ENCODE data around the gene TRPM2. TPM values are rescaled to one million over a fixed set of nuclear protein-coding genes. Genes with fewer than 3 reads are reported as not detected.

Gene TRPM2
- total RNA-seq, 1 experiment from 2014 or later = not detected

DNA sequence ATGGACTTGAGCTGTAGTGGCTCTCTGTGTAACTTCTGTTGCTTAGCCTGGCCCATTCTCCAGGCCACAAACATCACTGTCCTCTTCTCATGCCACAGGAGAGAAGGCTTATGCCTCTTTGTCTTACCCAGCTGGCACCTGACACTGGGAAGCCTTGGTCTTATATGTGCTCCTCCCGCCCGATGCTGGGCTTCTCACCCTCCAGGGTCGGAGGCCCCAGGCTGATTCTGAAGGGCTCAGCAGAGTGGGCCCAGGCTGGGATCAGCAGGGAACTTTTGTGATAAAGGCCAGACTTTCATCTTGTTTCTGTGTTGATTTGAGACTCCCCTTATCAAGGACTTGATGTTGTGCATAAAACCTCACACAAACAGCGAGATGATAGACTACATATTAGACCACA lies 29.8 kb downstream of the TRPM2 start:
- ChIA-PET CTCF (no interaction called here), POLR2A (ENCODE audit: unreplicated experiment) (no interaction called here)
- peaks cover 38% of the 10 kb centered on the region for H3K27me3 ChIP-seq (ENCODE audit: insufficient read depth, low read depth)
- H4K20me1 ChIP-seq (ENCODE audit: insufficient read depth) = no peaks in the 10 kb centered on the region
- H3K9me3 ChIP-seq (ENCODE audit: insufficient read depth, low read depth) = no peaks in the 10 kb centered on the region
- H3F3A ChIP-seq (ENCODE audit: insufficient read depth, low read depth) = no peaks in the 10 kb centered on the region
- intact Hi-C loops (cut with micrococcal nuclease; ENCODE audit: unreplicated experiment) = no loop called here
- no peaks in the 10 kb centered on the region for H3K4me1 ChIP-seq (replicated peaks; ENCODE audit: insufficient read depth)
- DNase-seq = no peak
- no peak overlapping the region for H3K4me2 ChIP-seq
- no peak overlapping the region for H2AFZ ChIP-seq
- no peaks in the 10 kb centered on the region for H3K79me2 ChIP-seq (ENCODE audit: low read depth)
- TF ChIP-seq, protein P1, sequence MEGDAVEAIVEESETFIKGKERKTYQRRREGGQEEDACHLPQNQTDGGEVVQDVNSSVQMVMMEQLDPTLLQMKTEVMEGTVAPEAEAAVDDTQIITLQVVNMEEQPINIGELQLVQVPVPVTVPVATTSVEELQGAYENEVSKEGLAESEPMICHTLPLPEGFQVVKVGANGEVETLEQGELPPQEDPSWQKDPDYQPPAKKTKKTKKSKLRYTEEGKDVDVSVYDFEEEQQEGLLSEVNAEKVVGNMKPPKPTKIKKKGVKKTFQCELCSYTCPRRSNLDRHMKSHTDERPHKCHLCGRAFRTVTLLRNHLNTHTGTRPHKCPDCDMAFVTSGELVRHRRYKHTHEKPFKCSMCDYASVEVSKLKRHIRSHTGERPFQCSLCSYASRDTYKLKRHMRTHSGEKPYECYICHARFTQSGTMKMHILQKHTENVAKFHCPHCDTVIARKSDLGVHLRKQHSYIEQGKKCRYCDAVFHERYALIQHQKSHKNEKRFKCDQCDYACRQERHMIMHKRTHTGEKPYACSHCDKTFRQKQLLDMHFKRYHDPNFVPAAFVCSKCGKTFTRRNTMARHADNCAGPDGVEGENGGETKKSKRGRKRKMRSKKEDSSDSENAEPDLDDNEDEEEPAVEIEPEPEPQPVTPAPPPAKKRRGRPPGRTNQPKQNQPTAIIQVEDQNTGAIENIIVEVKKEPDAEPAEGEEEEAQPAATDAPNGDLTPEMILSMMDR (conservative IDR thresholded peaks at IDR 0.05) = no peak
- no peak for TF ChIP-seq EZH2 (IDR thresholded peaks at IDR 0.05; ENCODE audit: low read depth)
- no TSS peak for BruUV-seq (replicated peaks)
- no peak overlapping the region for H3K4me3 ChIP-seq
- H3K27ac ChIP-seq = no peak overlapping the region
- H3K36me3 ChIP-seq (ENCODE audit: low read depth) = no peaks in the 10 kb centered on the region
- H3K9me2 ChIP-seq (ENCODE audit: insufficient read depth) = no peaks in the 10 kb centered on the region

DNA sequence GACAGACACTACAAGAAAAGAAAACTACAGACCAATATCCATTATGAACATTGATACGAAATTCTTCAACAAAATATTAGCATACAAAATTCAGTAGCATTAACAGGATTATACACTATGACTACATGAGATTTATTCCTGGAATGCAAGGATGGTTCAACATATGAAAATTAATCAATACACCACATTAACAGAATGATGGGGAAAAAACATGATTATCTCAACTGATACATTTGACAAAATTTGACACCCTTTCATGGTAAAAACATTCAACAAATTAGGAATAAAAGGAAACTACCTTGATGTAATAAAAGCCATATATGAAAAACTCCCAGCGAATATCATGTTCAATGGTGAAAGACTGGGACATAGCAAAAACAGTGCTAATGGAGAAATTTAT lies 31.5 kb downstream of the TRPM2 start:
- Histone ChIP-seq H3K27me3 (ENCODE audit: insufficient read depth, low read depth) (peaks cover 30% of the 10 kb centered on the region), H3K4me1 (replicated peaks; ENCODE audit: insufficient read depth) (no peaks in the 10 kb centered on the region), H2AFZ (no peak overlapping the region), H3F3A (ENCODE audit: insufficient read depth, low read depth) (no peaks in the 10 kb centered on the region), H3K27ac (no peak overlapping the region), H3K36me3 (ENCODE audit: low read depth) (no peaks in the 10 kb centered on the region), H3K9me3 (ENCODE audit: insufficient read depth, low read depth) (no peaks in the 10 kb centered on the region), H3K79me2 (ENCODE audit: low read depth) (no peaks in the 10 kb centered on the region), H4K20me1 (ENCODE audit: insufficient read depth) (no peaks in the 10 kb centered on the region), H3K4me3 (no peak overlapping the region), H3K9me2 (ENCODE audit: insufficient read depth) (no peaks in the 10 kb centered on the region), H3K4me2 (no peak overlapping the region)
- ChIA-PET CTCF (no interaction called here), POLR2A (ENCODE audit: unreplicated experiment) (no interaction called here)
- intact Hi-C loops (cut with micrococcal nuclease; ENCODE audit: unreplicated experiment) = no loop called here
- no peak for DNase-seq
- TF ChIP-seq, protein P1 (conservative IDR thresholded peaks at IDR 0.05) = no peak
- no peak for TF ChIP-seq EZH2 (IDR thresholded peaks at IDR 0.05; ENCODE audit: low read depth)
- no TSS peak for BruUV-seq (replicated peaks)

DNA sequence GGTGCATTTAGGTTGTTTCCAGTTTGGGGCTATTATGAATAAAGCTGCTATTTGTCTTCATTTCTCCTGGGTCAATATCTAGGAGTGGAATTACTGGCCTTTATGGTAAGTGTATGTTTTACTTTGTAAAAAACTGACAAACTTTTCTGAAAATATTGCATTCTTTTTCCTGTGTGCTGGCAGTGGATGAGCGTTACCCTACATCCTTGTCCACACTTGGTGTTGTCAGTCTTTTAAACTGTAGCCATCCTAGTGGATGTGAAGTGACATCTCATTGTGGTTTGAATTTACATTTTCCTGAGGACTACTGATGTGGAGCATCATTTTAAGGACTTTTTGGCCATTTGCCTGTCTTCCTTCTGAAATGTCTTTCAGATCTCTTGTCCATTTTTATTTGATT lies 35.9 kb downstream of the TRPM2 start:
- POLR2A ChIA-PET (ENCODE audit: unreplicated experiment) = no interaction called here
- Histone ChIP-seq H3K4me1 (replicated peaks; ENCODE audit: insufficient read depth) (no peaks in the 10 kb centered on the region), H3K36me3 (ENCODE audit: low read depth) (no peaks in the 10 kb centered on the region), H3K27me3 (ENCODE audit: insufficient read depth, low read depth) (peaks cover 30% of the 10 kb centered on the region), H3K9me2 (ENCODE audit: insufficient read depth) (no peaks in the 10 kb centered on the region), H3K4me2 (no peak overlapping the region), H3F3A (ENCODE audit: insufficient read depth, low read depth) (no peaks in the 10 kb centered on the region), H3K4me3 (no peak overlapping the region), H3K27ac (no peak overlapping the region), H3K9me3 (ENCODE audit: insufficient read depth, low read depth) (no peaks in the 10 kb centered on the region), H4K20me1 (ENCODE audit: insufficient read depth) (no peaks in the 10 kb centered on the region), H2AFZ (no peak overlapping the region), H3K79me2 (ENCODE audit: low read depth) (no peaks in the 10 kb centered on the region)
- DNase-seq = no peak
- TF ChIP-seq EZH2 (IDR thresholded peaks at IDR 0.05; ENCODE audit: low read depth) = no peak
- TF ChIP-seq, protein P1 (conservative IDR thresholded peaks at IDR 0.05) = no peak
- no TSS peak for BruUV-seq (replicated peaks)
- CTCF ChIA-PET = no interaction called here
- intact Hi-C loops (cut with micrococcal nuclease; ENCODE audit: unreplicated experiment) = no loop called here
